Pulmonary artery endothelial cell (primary cell): ENCODE data around the gene CRYBB3. TPM values are rescaled to one million over a fixed set of nuclear protein-coding genes. Genes with fewer than 3 reads are reported as not detected.
"Not testable (repeated sequence)": the region's sequence is repeated elsewhere in the genome, so short reads cannot be mapped to it uniquely, and the experiment has no call there.

Experiments used
- DNase-seq: peaks from one replicate; pipeline ENCODE4 v3.0.0-alpha.2; 2011; ENCODE audit warnings: low read depth, low spot score
- total RNA-seq: library from RNA; depleted of rRNA; stranded (reverse); fragments of >200 nt; gene quantifications from 2 replicates; pipeline ENCODE4 v1.2.3, GENCODE V29; 2014

CRYBB3 gene
- total RNA-seq, 1 donor from 2014 or later = not detected

DNA sequence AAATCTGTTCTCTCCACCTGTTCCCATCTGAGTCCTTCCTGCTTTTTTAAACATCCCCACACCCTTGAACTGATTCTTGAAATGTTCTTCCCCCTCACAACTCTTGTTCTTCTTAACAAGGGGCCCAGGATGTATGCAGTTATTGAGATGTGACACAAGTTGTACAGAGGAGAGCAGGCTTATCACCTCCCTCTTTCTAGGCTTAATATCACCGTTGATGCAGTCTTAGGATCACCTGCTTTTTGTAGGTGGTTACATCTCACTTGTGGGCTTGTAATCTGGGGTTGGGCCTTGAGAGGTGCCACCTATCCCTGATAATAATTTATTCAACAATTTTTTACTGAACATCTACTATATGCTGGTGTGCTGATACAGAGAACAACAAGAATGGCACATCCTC, 6.2 kb downstream of the CRYBB3 start:
- DNase-seq = no peak

DNA sequence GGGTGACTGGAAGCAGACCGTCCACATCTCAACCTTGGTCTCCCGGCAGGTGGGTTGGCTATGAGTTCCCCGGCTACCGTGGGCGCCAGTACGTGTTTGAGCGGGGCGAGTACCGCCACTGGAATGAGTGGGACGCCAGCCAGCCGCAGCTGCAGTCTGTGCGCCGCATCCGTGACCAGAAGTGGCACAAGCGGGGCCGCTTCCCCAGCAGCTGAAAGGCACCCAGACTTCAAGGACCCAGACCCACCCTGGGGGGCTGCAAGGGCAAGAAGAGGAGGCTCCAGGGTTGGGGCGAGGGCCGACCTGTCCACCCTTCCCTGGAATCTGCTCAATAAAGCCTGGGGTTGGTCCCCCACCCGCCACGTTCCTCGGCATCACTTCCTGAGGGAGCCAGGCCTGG, 7.3 kb downstream of the CRYBB3 start:
- no peak for DNase-seq

- DNase-seq = no peak
Observed at GRCh38 chr22:25207553-25208157, 8.0 kb downstream of the CRYBB3 start.

GRCh38 chr22:25208328-25208727, 8.7 kb downstream of the CRYBB3 start:
- DNase-seq = no peak

DNA sequence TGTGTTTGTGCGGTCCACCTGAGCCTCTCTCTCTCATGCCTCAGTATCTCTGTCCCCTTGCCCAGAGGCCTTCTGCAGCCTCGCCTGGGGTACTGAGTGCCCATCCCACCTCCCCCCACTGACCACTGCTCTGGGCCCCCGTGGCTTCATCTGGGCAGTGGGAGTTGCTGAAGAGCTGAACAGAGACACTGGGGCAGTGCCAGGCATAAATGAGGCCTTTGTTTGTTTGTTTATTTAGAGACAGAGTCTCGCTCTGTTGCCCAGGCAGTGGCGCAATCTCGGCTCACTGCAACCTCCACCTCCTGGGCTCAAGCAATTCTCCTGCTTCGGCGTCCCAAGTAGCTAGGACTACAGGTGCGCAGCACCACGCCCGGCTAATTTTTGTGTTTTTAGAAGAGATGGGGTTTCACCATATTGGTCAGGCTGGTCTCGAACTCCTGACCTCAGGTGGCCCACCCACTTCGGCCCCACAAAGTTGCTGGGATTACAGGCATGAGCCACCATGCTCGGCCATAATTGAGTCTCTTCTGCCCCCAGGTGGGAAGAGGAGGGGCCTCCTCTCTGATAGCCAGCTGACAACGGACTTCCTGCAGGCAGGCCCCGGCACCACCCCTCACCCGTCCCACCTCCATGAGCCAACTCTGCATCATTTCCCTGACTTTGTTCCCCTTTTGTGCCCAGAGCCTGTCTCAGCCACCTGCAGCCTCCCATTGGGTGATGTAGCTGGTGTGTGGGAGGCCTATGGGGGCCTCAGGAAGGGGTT, 9.3 kb downstream of the CRYBB3 start:
- no peak for DNase-seq

GRCh38 chr22:25210793-25211192, 11.1 kb downstream of the CRYBB3 start:
- DNase-seq = no peak

GRCh38 chr22:25212337-25212736, 12.7 kb downstream of the CRYBB3 start:
- DNase-seq = no peak

GRCh38 chr22:25213221-25213620, 13.6 kb downstream of the CRYBB3 start:
- no peak for DNase-seq

DNA sequence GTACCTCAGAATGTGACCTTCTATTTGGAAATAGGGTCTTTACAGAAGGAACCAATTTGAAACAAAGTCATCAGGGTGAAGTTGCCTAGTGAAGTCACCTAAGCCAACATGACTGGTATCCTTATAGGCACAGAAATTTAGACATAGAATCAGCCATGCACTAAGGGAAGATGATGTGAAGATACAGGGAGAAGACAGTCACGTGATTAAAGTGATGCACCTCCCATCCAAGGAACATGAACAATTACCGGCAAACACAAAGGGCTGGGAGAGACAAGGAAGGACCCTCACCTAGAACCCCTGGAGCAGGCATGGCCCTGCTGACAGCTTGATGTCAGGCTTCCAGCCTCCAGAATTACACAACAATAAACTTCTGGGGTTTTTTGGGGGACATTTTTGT, 16.6 kb downstream of the CRYBB3 start:
- DNase-seq = no peak

DNA sequence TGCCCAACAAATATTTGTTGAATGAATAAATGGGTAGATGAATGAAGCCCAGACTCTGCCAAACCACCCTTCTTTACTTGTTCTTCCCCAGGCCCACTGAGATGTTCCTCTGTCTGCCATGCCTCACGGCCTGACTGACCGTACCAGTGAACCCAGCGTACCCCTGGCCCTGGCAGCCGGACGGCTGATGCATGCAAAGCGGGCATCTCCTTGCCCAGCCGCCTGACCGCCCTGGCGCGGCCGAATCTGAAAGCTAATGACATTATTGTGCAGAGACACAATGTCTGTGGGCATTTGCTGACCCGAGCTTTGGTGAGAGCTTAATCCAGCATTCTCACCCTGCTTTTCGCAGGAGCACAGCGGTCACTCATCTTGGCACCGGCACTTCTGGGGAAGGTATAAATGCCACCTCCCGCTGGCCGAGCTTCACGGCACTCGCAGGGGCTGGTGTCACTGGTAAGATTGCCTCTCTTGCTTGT, 19.6 kb downstream of the CRYBB3 start, which contains the start of gene CRYBB2:
Gene CRYBB2, plus strand, starts transcription at position 429 of the 479 bp plus-strand sequence. CDS start 1,791 bp downstream, outside the sequence.
- DNase-seq = no peak

DNA sequence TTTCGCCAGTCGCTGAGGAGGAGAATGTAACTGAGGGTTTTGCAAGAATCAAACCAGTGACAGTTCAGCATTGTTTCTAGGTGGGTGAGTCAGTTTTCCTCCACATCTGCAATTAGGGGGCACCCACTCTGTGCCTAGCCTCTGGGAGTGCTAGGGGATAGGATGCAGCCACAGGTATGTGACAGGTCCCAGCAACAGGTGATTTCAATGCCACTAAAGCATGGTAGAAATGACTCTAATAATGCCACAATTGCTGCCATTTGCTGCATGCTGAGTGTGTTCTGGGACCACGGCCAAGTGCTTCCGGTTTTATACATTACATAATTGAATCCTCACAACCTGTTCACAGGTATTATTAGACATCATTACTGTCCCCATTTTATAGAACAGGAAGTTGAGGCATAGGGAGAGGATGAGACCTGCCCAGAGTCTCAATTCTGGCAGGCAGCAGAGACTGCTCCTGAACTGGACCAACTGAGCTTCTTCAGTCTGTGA, 20.3 kb downstream of the CRYBB3 start:
- DNase-seq = no peak

DNA sequence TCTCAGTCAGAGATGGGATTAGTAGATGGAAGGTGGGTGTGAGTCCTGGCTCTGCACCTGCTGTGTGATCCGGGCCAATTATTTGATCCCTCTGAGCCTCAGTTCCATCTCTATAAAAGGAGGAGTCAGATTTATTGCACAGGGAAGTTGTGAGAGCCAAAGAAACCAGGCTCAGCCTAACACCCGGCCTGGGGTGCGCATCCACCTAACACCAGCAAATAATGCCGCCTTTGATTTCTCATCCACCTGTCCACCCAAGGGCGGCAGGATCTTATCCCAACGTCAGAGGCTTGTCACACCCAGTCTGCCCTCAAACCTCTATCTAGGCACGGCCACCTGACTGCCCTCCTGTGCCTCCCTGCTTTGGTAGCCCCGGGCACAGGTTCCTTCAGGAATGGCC, 22.1 kb downstream of the CRYBB3 start:
- no peak for DNase-seq

- no peak for DNase-seq
Observed at GRCh38 chr22:25223269-25223850, 23.7 kb downstream of the CRYBB3 start.

GRCh38 chr22:25228822-25229221, 29.2 kb downstream of the CRYBB3 start:
- no peak for DNase-seq

- DNase-seq = not testable (repeated sequence)
Observed at GRCh38 chr22:25230760-25231159, 31.1 kb downstream of the CRYBB3 start.

DNA sequence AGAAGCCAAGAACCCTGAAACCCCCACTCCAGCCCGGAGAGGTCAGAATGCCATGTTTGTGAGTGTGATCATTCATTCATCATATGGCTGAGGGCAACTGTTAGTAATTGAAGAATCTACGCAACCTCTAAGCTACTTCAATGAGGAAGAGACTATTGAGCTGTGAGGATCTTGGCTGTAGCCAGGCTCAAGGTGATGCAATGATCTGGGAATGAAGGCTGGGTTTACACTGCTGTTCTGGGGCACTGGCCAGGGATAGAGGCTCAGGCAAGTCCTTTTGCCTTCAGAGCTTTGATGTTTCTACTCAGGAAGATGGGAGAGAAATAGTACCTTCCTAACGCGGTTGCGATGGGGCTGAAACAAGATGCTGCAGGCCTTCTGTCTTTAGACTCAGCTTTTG, 32.6 kb downstream of the CRYBB3 start:
- no peak for DNase-seq

- not testable (repeated sequence) for DNase-seq
Observed at GRCh38 chr22:25233706-25234105, 34.0 kb downstream of the CRYBB3 start.

DNA sequence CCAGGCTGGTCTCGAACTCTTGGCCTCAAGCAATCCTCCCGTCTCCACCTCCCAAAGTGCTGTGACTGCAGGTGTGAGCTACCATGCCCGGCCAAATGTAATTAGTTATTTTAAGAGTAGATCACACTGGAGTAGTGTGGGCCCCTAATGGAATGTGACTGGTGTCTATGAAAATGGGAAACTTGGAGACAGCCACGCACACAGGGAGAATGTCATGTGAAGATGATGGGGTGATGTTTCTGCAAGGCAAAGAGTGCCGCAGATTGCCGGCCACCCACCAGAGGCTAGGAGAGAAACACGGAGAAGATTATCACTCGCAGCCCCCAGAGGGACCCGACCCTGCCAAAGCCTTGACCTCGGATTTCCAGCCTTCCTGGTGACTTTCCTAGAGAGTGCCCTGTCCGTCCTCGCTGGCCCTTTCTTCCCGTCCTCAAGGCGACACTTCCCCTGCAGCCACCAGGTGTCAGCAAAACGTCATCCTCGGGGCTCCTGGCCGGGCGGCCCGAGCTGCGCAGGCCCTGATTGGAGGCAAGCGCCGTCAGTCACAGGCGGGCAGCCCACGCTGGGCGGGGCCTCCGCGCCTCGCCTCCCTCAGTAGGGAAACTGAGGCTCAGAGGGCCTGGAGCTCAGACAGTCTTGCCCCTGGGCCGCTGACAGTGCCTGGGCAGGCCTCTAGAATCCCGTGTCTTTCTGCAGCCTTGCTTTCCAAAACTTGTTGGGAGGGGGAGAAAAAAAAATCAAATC, 36.1 kb downstream of the CRYBB3 start:
- DNase-seq = peak; percentile 44

DNA sequence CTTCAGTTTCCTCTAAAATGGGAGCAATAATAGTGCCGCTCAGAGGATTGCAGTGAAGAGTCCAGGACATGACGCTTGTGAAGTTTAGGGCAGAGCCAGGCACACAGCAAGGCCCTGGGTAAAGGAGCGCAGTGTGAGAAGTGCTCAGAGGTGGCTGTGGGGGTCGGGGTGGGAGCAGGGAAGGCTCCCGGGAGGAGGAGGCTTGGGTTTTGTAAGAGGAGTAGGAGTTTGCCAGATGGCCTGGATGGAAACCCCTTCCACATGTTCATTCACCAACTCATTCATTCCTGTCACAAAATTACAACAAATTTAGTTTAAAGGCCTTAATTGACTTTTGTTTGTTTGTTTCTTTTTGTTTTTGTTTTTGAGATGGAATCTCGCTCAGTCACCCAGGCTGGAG, 36.8 kb downstream of the CRYBB3 start:
- DNase-seq = no peak

- no peak for DNase-seq
Observed at GRCh38 chr22:25237503-25237902, 37.8 kb downstream of the CRYBB3 start.

GRCh38 chr22:25238058-25238457, 38.4 kb downstream of the CRYBB3 start:
- DNase-seq = not testable (repeated sequence)

DNA sequence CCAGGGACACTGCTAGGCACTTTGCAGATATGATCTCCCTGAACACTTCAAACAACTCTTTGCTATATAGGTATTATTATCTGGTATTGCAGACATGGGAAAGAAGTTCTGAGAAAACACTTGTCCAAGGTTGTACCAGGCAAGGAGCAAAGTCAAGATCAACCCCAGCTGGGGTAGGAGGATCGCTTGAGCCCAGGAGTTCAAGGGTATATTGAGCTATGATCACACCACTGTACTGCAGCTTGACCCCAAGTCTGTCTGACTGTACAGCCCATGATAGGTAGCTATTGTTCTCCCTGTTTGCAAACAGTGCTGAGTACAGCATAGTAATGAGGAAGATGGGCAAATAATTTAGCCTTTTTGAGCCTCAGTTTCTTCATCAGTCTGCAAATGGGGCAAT, 55.5 kb downstream of the CRYBB3 start:
- DNase-seq = not testable (repeated sequence)
